BLaER1 treated with 17β-estradiol and CSF1 and Interleukin-3, amounts not matched to agents 10 nM and 100 nM (cell line): ENCODE results near the gene HK1.

Experiments
- H3K27ac ChIP-seq, 11 experiments: shearing (Covaris generic); formaldehyde crosslinking; 2 replicates each; pipeline ENCODE4 v1.8.1; 2022
- H3K27me3 ChIP-seq, 11 experiments: shearing (Covaris generic); formaldehyde crosslinking; 2 replicates each; pipeline ENCODE4 v1.8.1; 2022
- H3K36me3 ChIP-seq, 11 experiments: shearing (Covaris generic); formaldehyde crosslinking; 2 replicates each; pipeline ENCODE4 v1.8.1; 2022
- H3K4me1 ChIP-seq, 10 experiments: shearing (Covaris generic); formaldehyde crosslinking; 2 replicates each; pipeline ENCODE4 v1.8.1; 2022
- H3K4me2 ChIP-seq, 11 experiments: shearing (Covaris generic); formaldehyde crosslinking; 2 replicates each; pipeline ENCODE4 v1.8.1; 2022
- H3K4me3 ChIP-seq, 10 experiments: shearing (Covaris generic); formaldehyde crosslinking; 2 replicates each; pipeline ENCODE4 v1.8.1; 2022
- H3K9ac ChIP-seq, 11 experiments: shearing (Covaris generic); formaldehyde crosslinking; 2 replicates each; pipeline ENCODE4 v1.8.1; 2022
- H3K9me3 ChIP-seq, 11 experiments: shearing (Covaris generic); formaldehyde crosslinking; replicated peaks in 1 of 11; 2 replicates each; pipeline ENCODE4 v1.8.1; 2022
- H4K20me1 ChIP-seq, 11 experiments: shearing (Covaris generic); formaldehyde crosslinking; 2 replicates each; pipeline ENCODE4 v1.8.1; 2022
- Cebpa-rat ChIP-seq, 11 experiments: shearing (Covaris generic); IDR thresholded peaks; 2 replicates each; pipeline ENCODE4 v1.8.1; 2022

HK1 gene

DNA sequence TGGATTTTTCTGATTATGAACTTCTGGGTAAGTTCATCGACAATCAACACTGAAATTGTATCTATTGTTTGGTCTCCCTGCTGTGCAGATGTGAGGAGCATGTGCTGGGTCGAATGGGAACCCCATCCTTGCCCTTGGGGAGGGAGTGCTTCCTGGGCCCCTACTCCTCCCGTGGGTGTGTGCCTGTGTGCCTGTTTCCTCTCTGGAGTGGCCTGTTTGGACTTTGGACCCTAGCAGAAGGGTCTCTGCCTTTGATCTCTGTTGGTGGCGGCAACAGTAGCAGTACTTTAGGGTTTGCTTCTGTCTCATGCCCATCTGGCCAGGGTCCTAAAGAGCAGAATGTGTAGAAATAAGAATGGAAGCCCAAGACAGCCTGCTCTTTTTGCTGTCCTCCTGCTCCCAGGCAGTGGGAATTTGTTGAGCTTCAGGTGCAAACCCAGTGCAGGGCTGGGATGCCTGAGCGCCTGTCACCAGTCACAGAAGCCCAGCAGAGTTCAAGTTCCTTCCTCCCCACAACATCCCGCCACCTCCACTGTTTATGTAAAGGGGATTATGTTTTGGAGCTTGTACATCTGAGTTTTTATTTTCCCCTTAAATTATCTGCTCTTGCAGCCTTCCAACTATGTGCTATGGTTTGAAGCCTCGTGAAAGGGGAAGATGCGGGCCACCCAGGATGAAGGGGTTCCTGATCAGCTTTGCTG lies 139.9 kb downstream of the HK1 start:
- Histone ChIP-seq H3K4me3 (no peak overlapping the region), H3K36me3 (no peaks in the 10 kb centered on the region), H3K9ac (no peak overlapping the region), H3K9me3 (no peaks in the 10 kb centered on the region), H4K20me1 (no peaks in the 10 kb centered on the region), H3K27ac (no peak overlapping the region), H3K27me3 (peaks cover 0 to 5% (median 0%) of the 10 kb centered on the region in 11 experiments; a peak in 1 of 22 replicates), H3K4me1 (peaks cover 0 to 13% (median 3%) of the 10 kb centered on the region in 10 experiments; a peak in 8 of 20 replicates), H3K4me2 (no peak overlapping the region)
- TF ChIP-seq Cebpa-rat (IDR thresholded peaks at IDR 0.05) = no peak

DNA sequence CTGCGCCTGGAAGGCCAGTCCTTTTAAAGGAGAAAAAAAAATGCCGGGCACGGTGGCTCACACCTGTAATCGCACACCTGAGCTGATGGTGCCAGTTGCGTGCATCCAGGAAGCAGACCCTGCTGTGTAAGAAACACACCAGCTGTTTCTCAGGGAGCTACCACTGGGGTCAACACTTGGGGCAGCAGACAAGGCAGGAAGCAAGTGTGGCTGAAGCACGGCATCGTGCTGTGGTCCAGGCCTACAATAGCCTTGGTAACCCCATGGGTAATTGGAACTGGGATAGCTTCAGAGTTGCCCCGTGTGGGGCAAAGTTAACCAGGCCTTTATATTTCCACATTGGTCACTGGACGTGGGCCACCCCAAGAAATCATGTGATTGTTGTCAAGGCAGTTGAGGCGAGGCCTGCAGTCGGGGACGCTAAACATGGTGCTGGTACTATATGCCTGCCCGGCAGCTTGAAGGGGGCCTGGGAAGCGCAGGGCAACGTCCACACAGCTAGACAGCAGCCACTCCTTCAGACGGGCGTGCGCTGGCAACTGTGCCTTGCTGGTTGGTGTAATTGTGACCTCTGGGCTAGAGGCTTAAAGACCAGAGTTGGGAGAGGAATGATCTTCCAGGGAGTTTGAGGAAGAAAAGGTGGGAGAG lies 140.9 kb downstream of the HK1 start:
- H3K36me3 ChIP-seq = no peaks in the 10 kb centered on the region
- peaks cover 0 to 17% (median 9%) of the 10 kb centered on the region in 10 experiments; a peak in 14 of 20 replicates for H3K4me1 ChIP-seq
- H4K20me1 ChIP-seq = no peaks in the 10 kb centered on the region
- no peak for TF ChIP-seq Cebpa-rat (IDR thresholded peaks at IDR 0.05)
- peaks cover 0 to 5% (median 0%) of the 10 kb centered on the region in 11 experiments; a peak in 1 of 22 replicates for H3K27me3 ChIP-seq
- H3K27ac ChIP-seq = no peak overlapping the region
- no peak overlapping the region for H3K9ac ChIP-seq
- H3K4me3 ChIP-seq = no peak overlapping the region
- H3K4me2 ChIP-seq = no peak overlapping the region
- no peaks in the 10 kb centered on the region for H3K9me3 ChIP-seq

DNA sequence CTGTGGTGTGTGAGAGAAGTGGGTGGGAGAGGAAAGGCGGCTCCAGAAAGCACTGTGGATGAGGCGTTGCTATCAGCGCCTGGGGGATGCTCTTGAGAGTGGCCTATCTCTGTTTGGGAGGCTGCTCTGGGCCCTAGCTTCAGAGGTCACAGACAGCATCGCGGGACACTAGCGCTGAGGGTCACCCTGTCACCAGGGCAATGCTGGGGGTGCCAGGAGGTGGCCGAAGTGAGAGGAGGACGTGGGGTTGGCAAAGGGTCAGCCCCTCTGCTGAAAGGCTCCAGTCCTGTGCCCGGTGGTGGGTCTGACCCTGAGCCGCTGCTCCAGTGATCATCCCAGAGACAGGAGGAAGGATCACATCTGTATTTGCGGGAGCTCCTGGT lies 141.4 kb downstream of the HK1 start:
- no peaks in the 10 kb centered on the region for H3K36me3 ChIP-seq
- no peak for TF ChIP-seq Cebpa-rat (IDR thresholded peaks at IDR 0.05)
- no peak overlapping the region for H3K27ac ChIP-seq
- no peak overlapping the region for H3K4me3 ChIP-seq
- H4K20me1 ChIP-seq = no peaks in the 10 kb centered on the region
- no peak overlapping the region for H3K9ac ChIP-seq
- H3K9me3 ChIP-seq = no peaks in the 10 kb centered on the region
- no peak overlapping the region for H3K4me2 ChIP-seq
- H3K27me3 ChIP-seq = peaks cover 0 to 5% (median 0%) of the 10 kb centered on the region in 11 experiments; a peak in 1 of 22 replicates
- peaks cover 0 to 22% (median 11%) of the 10 kb centered on the region in 10 experiments; a peak in 14 of 20 replicates for H3K4me1 ChIP-seq

DNA sequence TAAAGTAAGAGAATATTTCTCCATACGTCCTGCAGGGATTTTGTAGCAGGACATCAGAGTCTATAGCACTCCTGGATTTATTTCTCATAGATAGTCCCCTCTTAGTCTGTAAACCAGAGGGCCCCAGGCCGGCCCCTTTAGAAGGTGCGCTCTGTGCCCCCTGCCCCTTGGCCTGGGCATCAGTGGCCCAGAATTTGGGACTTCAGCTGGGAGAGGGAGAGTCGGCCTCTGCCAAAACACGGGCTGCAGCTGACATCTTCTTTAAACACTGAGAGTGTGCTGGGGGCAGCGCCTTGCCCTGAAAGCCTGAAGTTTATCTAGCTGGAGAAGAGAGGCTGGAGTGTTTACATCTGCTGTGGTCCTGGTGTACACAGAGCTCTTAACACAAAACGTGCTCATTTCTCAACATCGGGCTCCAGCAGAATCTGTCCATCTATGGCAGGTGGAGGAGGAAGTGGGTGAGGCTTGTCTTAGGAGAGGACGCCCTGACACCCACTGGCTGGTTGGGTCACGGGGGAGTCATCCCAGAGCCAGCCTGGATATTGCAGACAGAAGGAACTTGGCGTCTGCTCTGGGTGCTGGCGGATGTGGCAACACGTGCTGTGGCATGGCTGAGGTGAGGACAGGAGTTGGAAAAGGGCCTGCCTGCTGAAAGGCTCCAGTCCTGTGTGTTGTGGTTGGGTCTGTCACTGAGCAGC lies 143.5 kb downstream of the HK1 start:
- no peaks in the 10 kb centered on the region for H4K20me1 ChIP-seq
- no peaks in the 10 kb centered on the region for H3K27me3 ChIP-seq
- H3K36me3 ChIP-seq = no peaks in the 10 kb centered on the region
- H3K4me1 ChIP-seq = peaks cover 6 to 39% (median 24%) of the 10 kb centered on the region in 10 experiments
- no peak overlapping the region for H3K9ac ChIP-seq
- H3K4me3 ChIP-seq = no peak overlapping the region
- H3K9me3 ChIP-seq = no peaks in the 10 kb centered on the region
- H3K27ac ChIP-seq = no peak overlapping the region
- no peak for TF ChIP-seq Cebpa-rat (IDR thresholded peaks at IDR 0.05)
- H3K4me2 ChIP-seq = peak overlapping the region in 4 of 11 experiments; percentile 2 to 59 (median 42); a peak in 4 of 22 replicates

DNA sequence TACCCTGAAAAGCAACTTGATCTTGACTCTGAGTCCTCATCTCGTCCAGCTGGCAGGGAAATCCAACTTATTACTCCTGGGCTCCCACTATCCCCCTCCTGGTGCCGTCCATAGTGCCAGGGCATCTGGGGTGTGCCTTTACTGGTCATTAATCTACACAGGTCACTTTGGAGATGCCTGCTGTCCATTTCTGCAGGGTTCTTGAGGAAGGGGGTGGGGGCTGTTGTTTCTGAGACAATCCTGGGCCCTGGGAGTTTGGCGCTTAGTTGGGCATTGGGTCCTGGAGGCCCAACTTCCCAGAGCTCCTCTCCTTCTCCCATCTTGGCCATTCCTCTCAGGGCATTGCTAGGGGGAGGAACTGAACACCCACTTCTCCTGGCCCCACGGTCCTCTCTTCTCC lies 144.4 kb downstream of the HK1 start:
- Histone ChIP-seq H3K4me1 (peaks cover 6 to 39% (median 28%) of the 10 kb centered on the region in 10 experiments), H3K27me3 (no peaks in the 10 kb centered on the region), H3K9me3 (no peaks in the 10 kb centered on the region), H4K20me1 (no peaks in the 10 kb centered on the region), H3K4me3 (no peak overlapping the region), H3K27ac (no peak overlapping the region), H3K4me2 (peak overlapping the region in 2 of 11 experiments; percentile 56 to 59; a peak in 2 of 22 replicates), H3K9ac (no peak overlapping the region), H3K36me3 (no peaks in the 10 kb centered on the region)
- TF ChIP-seq Cebpa-rat (IDR thresholded peaks at IDR 0.05) = no peak

DNA sequence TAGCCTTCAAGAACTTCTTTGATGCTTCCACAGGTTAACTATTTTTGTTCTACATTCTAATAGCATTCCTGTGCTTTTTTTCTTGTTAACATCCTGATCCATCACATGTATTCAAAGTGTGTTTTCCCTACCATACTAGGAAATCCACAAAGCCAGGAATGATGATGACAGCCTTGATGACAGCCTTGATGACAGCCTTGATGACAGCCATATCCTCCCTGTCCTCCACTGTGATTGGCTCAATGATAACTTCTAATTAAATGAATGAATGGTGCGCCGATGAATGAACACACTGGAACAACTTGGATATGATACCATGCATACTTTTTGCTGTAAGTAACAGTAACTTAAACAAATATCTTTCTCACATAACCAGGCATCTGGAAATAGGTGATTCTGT lies 146.7 kb downstream of the HK1 start:
- H3K9me3 ChIP-seq = no peaks in the 10 kb centered on the region
- no peaks in the 10 kb centered on the region for H3K27me3 ChIP-seq
- no peak overlapping the region for H3K27ac ChIP-seq
- H3K4me3 ChIP-seq = no peak overlapping the region
- H4K20me1 ChIP-seq = no peaks in the 10 kb centered on the region
- H3K4me2 ChIP-seq = peak overlapping the region in 5 of 11 experiments; percentile 39 to 63 (median 51); a peak in 7 of 22 replicates
- H3K9ac ChIP-seq = no peak overlapping the region
- TF ChIP-seq Cebpa-rat (IDR thresholded peaks at IDR 0.05) = no peak
- H3K4me1 ChIP-seq = peaks cover 19 to 50% (median 35%) of the 10 kb centered on the region in 10 experiments
- H3K36me3 ChIP-seq = no peaks in the 10 kb centered on the region

DNA sequence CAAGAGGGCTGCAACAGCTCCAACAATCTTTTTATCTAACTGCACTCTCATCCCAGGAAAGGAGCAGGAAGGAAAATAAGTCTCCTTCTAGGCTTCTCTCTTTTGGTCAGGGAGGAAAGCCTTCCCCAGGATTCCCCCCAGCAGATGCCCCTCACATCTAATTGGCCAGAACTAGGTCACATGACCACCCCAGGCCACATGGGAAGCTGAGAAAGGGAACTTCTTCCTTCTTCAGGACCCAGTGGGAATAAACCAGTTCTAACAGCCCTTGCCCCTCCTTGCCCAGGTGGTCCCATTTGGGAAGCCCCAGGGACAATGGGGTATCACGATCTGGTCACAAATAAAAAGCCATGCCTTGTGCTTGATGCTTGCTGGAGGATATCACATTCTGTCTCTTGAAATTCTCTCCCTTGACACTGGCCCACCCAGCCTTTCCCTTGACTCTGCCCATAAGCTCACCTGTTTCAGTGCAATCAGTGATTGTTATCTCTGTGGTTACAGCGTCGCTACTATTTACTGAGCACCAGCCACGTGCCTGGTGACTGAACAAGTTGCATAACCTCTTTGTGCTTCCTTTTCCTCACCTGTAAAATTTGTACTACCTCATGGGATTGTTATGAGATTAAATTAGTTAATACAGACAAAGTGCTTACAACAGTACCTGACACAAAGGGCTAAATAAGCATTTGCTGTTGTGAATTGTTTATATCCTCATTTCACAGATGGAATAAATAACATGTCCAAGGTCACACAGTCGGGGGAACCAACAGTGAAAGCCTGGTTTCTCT lies 147.4 kb downstream of the HK1 start:
- H4K20me1 ChIP-seq = no peaks in the 10 kb centered on the region
- no peak overlapping the region for H3K4me3 ChIP-seq
- no peak overlapping the region for H3K27ac ChIP-seq
- H3K27me3 ChIP-seq = no peaks in the 10 kb centered on the region
- no peak overlapping the region for H3K9ac ChIP-seq
- no peaks in the 10 kb centered on the region for H3K36me3 ChIP-seq
- H3K4me1 ChIP-seq = peaks cover 19 to 50% (median 35%) of the 10 kb centered on the region in 10 experiments
- H3K9me3 ChIP-seq = no peaks in the 10 kb centered on the region
- H3K4me2 ChIP-seq = peak overlapping the region; percentile 27 to 63 (median 41); a peak in 21 of 22 replicates
- no peak for TF ChIP-seq Cebpa-rat (IDR thresholded peaks at IDR 0.05)

DNA sequence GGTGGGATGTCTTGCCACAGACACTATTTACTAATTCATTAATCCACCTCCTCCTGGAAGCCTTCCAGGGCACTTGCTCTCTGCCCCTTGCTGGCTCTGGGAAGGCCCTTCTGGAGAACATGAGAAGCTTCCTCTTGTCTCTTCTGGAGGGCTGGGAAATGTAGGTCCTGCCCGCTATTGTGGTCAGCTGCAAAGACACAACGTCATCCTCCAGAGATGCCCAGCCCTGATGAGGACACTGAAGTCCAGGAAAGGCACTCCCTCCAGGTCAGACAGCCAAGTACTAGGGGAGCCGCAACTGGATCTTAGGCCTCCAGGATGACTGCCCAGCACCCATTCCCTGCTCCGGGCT lies 148.1 kb downstream of the HK1 start:
- Histone ChIP-seq H3K27me3 (no peaks in the 10 kb centered on the region), H3K9me3 (no peaks in the 10 kb centered on the region), H3K9ac (no peak overlapping the region), H3K4me3 (no peak overlapping the region), H3K27ac (no peak overlapping the region; a peak in 1 of 22 replicates), H3K4me1 (peaks cover 19 to 50% (median 35%) of the 10 kb centered on the region in 10 experiments), H4K20me1 (no peaks in the 10 kb centered on the region), H3K36me3 (no peaks in the 10 kb centered on the region), H3K4me2 (peak overlapping the region in 3 of 11 experiments; percentile 25 to 41 (median 34); a peak in 3 of 22 replicates)
- TF ChIP-seq Cebpa-rat (IDR thresholded peaks at IDR 0.05) = no peak
